Caco-2 (cell line): Measurements from ENCODE around the gene MYCBP2. TPM values are rescaled to one million over a fixed set of nuclear protein-coding genes. Genes with fewer than 3 reads are reported as not detected.

Experiments used
- BruUV-seq: library from RNA; stranded (reverse); fragments of 400-500 nt; replicated peaks from 2 replicates; lab custom pipeline; 2021; lab: Mats Ljungman, UMichigan
- CTCF ChIA-PET: fragments of 300-600 bp; sonication (Branson Sonifier 250); formaldehyde crosslinking; loops from one replicate; lab custom pipeline; 2022; ENCODE audit warnings: antibody characterized with exemption; lab: Charles Lee
- POLR2A ChIA-PET: fragments of 300-600 bp; sonication (Branson Sonifier 250); formaldehyde crosslinking; loops from one replicate; lab custom pipeline; 2022; ENCODE audit warnings: antibody characterized with exemption; lab: Charles Lee
- DNase-seq, 2 experiments: peaks; one replicate each; pipeline versions ENCODE4 v3.0.0 to v3.0.0-alpha.2; 2020 to 2022
- H3K27me3 ChIP-seq: replicated peaks from 2 replicates; pipeline ENCODE4 v1.6.0; 2011; ENCODE audit warnings: low read length; ENCODE audit not compliant: control insufficient read depth, insufficient read depth
- H3K36me3 ChIP-seq: 2 replicates; pipeline ENCODE4 v1.5.1; 2011; ENCODE audit warnings: low read length; ENCODE audit not compliant: control insufficient read depth, insufficient read depth
- H3K4me1 ChIP-seq: fragments of 250-450 bp; sonication (Bioruptor Pico); 2 replicates; pipeline ENCODE4 v1.5.1; 2020; ENCODE audit warnings: mild to moderate bottlenecking
- H3K4me3 ChIP-seq: 2 replicates; pipeline ENCODE4 v1.5.1; 2011; ENCODE audit warnings: low read depth, mild to moderate bottlenecking, control low read depth, low read length
- H3K9me3 ChIP-seq: fragments of 250-450 bp; sonication (Bioruptor Pico); 2 replicates; pipeline ENCODE4 v1.5.1; 2020; ENCODE audit warnings: mild to moderate bottlenecking, moderate library complexity
- H3K27ac Mint-ChIP-seq: one replicate; pipeline ENCODE4 v1.8.0; 2022; ENCODE audit warnings: mixed read lengths; ENCODE audit not compliant: unreplicated experiment
- H3K27me3 Mint-ChIP-seq: one replicate; pipeline ENCODE4 v1.8.0; 2022; ENCODE audit warnings: mixed read lengths; ENCODE audit not compliant: insufficient read depth, unreplicated experiment
- H3K36me3 Mint-ChIP-seq: one replicate; pipeline ENCODE4 v1.8.0; 2022; ENCODE audit warnings: mild to moderate bottlenecking, mixed read lengths; ENCODE audit not compliant: insufficient read depth, unreplicated experiment
- H3K4me1 Mint-ChIP-seq: one replicate; pipeline ENCODE4 v1.8.0; 2022; ENCODE audit warnings: low read depth, mixed read lengths; ENCODE audit not compliant: unreplicated experiment
- H3K4me3 Mint-ChIP-seq: one replicate; pipeline ENCODE4 v1.8.0; 2022; ENCODE audit warnings: mild to moderate bottlenecking, moderate library complexity, mixed read lengths; ENCODE audit not compliant: unreplicated experiment
- H3K9me3 Mint-ChIP-seq: one replicate; pipeline ENCODE4 v1.8.0; 2022; ENCODE audit warnings: mixed read lengths; ENCODE audit not compliant: unreplicated experiment
- intact Hi-C: fragments of 100-400 bp; cut with micrococcal nuclease; formaldehyde crosslinking; loops from one replicate; pipeline ENCODE4 v1.10.0; 2022; ENCODE audit not compliant: unreplicated experiment
- total RNA-seq: library from RNA; stranded (reverse); gene quantifications from 2 replicates; pipeline ENCODE4 v1.2.3, GENCODE V29; 2022
- TF ChIP-seq, protein P1 (sequence below), 2 experiments: fragments of 200-600 bp in 1 of 2; IDR thresholded peaks; 1 replicate in 1 of 2; 2 replicates in 1 of 2; pipeline versions ENCODE4 v1.5.1 to v1.8.0; 2011 to 2022; ENCODE audit warnings: antibody characterized with exemption in 1 of 2, control low read depth in 1 of 2, inconsistent platforms in 1 of 2, low read depth in 1 of 2, low read length in 1 of 2, mild to moderate bottlenecking in 1 of 2, moderate library complexity in 1 of 2; ENCODE audit not compliant: insufficient read depth in 1 of 2, severe bottlenecking in 1 of 2, unreplicated experiment in 1 of 2

MYCBP2 gene
- total RNA-seq, 1 experiment from 2014 or later = 41.3 TPM

DNA sequence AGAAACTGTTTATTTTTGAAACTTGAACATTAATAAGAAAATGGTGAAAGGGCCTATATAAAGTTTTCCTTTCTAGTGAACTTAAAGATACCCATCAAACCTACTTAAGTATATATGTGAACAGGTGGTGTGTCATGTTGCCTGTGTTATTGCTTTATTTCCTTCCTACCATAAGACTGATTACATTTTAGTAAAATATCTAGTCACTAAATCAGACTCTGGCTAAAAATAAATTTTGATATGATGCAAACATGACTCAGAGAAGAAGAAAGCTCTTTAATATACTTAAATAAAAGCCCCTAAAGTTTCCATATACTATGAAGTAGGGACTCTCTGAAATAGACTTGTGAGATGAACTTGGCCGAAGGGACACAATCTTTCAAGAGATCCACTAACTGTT, 264.8 kb downstream of the MYCBP2 start:
- DNase-seq = no peak
- no peaks in the 10 kb centered on the region for H3K9me3 ChIP-seq
- Mint-ChIP-seq H3K4me3 (no peak overlapping the region), H3K4me1 (no peaks in the 10 kb centered on the region), H3K27me3 (no peaks in the 10 kb centered on the region), H3K36me3 (no peaks in the 10 kb centered on the region), H3K27ac (no peak overlapping the region), H3K9me3 (no peaks in the 10 kb centered on the region)
- H3K36me3 ChIP-seq = no peaks in the 10 kb centered on the region
- no peaks in the 10 kb centered on the region for H3K4me1 ChIP-seq
- no peak overlapping the region for H3K4me3 ChIP-seq
- POLR2A ChIA-PET = no interaction called here
- intact Hi-C loops = no loop called here
- H3K27me3 ChIP-seq = no peaks in the 10 kb centered on the region
- CTCF ChIA-PET = no interaction called here
- TF ChIP-seq, protein P1, sequence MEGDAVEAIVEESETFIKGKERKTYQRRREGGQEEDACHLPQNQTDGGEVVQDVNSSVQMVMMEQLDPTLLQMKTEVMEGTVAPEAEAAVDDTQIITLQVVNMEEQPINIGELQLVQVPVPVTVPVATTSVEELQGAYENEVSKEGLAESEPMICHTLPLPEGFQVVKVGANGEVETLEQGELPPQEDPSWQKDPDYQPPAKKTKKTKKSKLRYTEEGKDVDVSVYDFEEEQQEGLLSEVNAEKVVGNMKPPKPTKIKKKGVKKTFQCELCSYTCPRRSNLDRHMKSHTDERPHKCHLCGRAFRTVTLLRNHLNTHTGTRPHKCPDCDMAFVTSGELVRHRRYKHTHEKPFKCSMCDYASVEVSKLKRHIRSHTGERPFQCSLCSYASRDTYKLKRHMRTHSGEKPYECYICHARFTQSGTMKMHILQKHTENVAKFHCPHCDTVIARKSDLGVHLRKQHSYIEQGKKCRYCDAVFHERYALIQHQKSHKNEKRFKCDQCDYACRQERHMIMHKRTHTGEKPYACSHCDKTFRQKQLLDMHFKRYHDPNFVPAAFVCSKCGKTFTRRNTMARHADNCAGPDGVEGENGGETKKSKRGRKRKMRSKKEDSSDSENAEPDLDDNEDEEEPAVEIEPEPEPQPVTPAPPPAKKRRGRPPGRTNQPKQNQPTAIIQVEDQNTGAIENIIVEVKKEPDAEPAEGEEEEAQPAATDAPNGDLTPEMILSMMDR (IDR thresholded peaks at IDR 0.05; ENCODE audit: insufficient read depth in 1 of 2, low read depth in 1 of 2, low read length in 1 of 2, severe bottlenecking in 1 of 2, unreplicated experiment in 1 of 2) = no peak
- BruUV-seq = no TSS peak

DNA sequence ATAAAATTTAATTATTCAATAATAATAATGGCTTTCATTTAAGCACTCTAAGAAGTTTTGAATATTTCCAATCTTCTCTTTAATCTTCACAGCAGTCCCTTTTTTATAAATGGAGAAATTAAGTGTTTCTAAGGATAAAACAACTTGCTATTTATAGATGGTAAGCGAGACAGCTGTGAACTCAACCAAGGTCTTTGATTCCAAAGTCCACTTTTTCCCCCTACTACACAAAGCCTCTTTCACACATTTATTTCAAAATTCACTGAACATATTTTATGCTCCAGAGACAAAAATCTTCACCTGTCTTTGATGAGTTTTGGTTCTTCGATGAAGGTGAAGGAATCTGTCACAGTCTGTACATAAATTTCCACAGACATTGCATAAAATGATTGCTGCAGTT, 265.5 kb downstream of the MYCBP2 start:
- H3K9me3 ChIP-seq = no peaks in the 10 kb centered on the region
- BruUV-seq = no TSS peak
- no peaks in the 10 kb centered on the region for H3K27me3 Mint-ChIP-seq
- peaks cover 2% of the 10 kb centered on the region for H3K36me3 Mint-ChIP-seq
- no peaks in the 10 kb centered on the region for H3K9me3 Mint-ChIP-seq
- H3K4me1 ChIP-seq = no peaks in the 10 kb centered on the region
- no peaks in the 10 kb centered on the region for H3K4me1 Mint-ChIP-seq
- H3K27ac Mint-ChIP-seq = no peak overlapping the region
- H3K4me3 ChIP-seq = no peak overlapping the region
- H3K36me3 ChIP-seq = no peaks in the 10 kb centered on the region; the same call in 1 of the 2 replicates
- intact Hi-C loops = no loop called here
- ChIA-PET CTCF (no interaction called here), POLR2A (no interaction called here)
- no peak for DNase-seq
- TF ChIP-seq, protein P1 (IDR thresholded peaks at IDR 0.05; ENCODE audit: insufficient read depth in 1 of 2, low read depth in 1 of 2, low read length in 1 of 2, severe bottlenecking in 1 of 2, unreplicated experiment in 1 of 2) = no peak
- no peak overlapping the region for H3K4me3 Mint-ChIP-seq
- H3K27me3 ChIP-seq = no peaks in the 10 kb centered on the region

DNA sequence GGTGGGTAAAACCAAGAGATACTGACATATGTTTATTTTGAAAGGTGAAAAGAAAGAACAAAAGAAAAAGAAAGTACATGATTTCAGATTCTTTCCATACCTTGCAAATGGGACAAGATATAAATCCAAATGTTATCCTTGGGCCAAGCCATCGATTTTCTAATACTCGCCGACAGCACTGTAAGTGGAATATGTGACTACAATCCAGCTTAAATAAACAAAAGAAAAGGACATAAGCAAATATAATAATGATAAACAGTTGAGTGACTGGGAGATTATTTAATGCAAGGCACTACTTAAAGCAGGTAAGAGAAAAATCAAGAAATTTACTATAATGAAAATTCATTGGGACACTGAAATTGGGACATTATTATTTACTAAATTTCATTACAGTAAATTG, 270.0 kb downstream of the MYCBP2 start:
- Mint-ChIP-seq H3K4me1 (peaks cover 5% of the 10 kb centered on the region), H3K9me3 (no peaks in the 10 kb centered on the region), H3K27ac (no peak overlapping the region), H3K4me3 (no peak overlapping the region), H3K36me3 (peaks cover 16% of the 10 kb centered on the region), H3K27me3 (no peaks in the 10 kb centered on the region)
- H3K27me3 ChIP-seq = no peaks in the 10 kb centered on the region
- DNase-seq = no peak
- H3K4me1 ChIP-seq = no peaks in the 10 kb centered on the region
- no peaks in the 10 kb centered on the region; the same call in 1 of the 2 replicates for H3K36me3 ChIP-seq
- ChIA-PET POLR2A (no interaction called here), CTCF (no interaction called here)
- intact Hi-C loops = loop anchor here (10.0 kb wide), 1 partner anchor 418 kb away; no protein-coding TSS in a partner anchor
- no peak overlapping the region for H3K4me3 ChIP-seq
- H3K9me3 ChIP-seq = no peaks in the 10 kb centered on the region
- no TSS peak for BruUV-seq
- TF ChIP-seq, protein P1 (IDR thresholded peaks at IDR 0.05; ENCODE audit: insufficient read depth in 1 of 2, low read depth in 1 of 2, low read length in 1 of 2, severe bottlenecking in 1 of 2, unreplicated experiment in 1 of 2) = no peak
